MM.1S (cell line): ENCODE data around the gene PTPRN2.

ENCODE experiments used
- EZH2phosphoT487 ChIP-seq: fragments of 300-600 bp; sonication (generic); IDR thresholded peaks from 2 replicates; pipeline ENCODE4 v1.6.1; 2018; ENCODE audit warnings: antibody characterized with exemption, low read length
- TF ChIP-seq, protein P1 (sequence below): fragments of 300-600 bp; sonication (generic); IDR thresholded peaks from 2 replicates; pipeline ENCODE4 v1.5.1; 2016; ENCODE audit warnings: antibody characterized with exemption, low read length, mixed read lengths

DNA sequence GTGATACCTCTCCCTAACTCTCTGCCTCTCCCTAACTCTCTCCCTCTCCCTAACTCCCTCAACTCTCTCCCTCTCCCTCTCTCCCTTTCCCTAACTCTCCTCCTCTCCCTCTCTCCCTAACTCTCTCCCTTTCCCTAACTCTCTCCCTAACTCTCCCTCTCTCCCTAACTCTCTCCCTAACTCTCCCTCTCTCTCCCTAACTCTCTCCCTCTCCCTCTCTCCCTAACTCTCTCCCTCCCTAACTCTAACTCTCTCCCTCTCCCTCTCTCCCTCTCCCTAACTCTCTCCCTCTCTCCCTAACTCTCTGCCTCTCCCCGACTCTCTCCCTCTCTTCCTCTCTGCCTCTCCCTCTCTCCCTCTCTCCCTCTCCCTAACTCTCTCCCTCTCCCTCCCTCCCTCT lies 2.0 kb upstream of the PTPRN2 start:
- TF ChIP-seq, protein P1, sequence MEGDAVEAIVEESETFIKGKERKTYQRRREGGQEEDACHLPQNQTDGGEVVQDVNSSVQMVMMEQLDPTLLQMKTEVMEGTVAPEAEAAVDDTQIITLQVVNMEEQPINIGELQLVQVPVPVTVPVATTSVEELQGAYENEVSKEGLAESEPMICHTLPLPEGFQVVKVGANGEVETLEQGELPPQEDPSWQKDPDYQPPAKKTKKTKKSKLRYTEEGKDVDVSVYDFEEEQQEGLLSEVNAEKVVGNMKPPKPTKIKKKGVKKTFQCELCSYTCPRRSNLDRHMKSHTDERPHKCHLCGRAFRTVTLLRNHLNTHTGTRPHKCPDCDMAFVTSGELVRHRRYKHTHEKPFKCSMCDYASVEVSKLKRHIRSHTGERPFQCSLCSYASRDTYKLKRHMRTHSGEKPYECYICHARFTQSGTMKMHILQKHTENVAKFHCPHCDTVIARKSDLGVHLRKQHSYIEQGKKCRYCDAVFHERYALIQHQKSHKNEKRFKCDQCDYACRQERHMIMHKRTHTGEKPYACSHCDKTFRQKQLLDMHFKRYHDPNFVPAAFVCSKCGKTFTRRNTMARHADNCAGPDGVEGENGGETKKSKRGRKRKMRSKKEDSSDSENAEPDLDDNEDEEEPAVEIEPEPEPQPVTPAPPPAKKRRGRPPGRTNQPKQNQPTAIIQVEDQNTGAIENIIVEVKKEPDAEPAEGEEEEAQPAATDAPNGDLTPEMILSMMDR: no peak
- TF ChIP-seq EZH2phosphoT487: no peak
